HepG2 (cell line): ENCODE data around the gene TAF8. TPM values are rescaled to one million over a fixed set of nuclear protein-coding genes. Genes with fewer than 3 reads are reported as not detected.

Experiments
- EEA1 ChIP-seq: sonication (generic); formaldehyde crosslinking; IDR thresholded peaks from 2 replicates; pipeline ENCODE4 v1.5.1; 2020; ENCODE audit warnings: mild to moderate bottlenecking, missing genetic modification reagents, borderline replicate concordance
- MATR3 ChIP-seq: sonication (generic); formaldehyde crosslinking; IDR thresholded peaks from 2 replicates; pipeline ENCODE4 v1.4.0; 2020; ENCODE audit warnings: missing genetic modification reagents
- SRF ChIP-seq: IDR thresholded peaks from 2 replicates; pipeline ENCODE4 v1.6.1; 2011; ENCODE audit warnings: mild to moderate bottlenecking, low read depth, low read length, moderate library complexity
- STAG1 ChIP-seq: sonication (generic); formaldehyde crosslinking; IDR thresholded peaks from 2 replicates; pipeline ENCODE4 v1.4.0; 2020; ENCODE audit warnings: missing genetic modification reagents
- TARDBP ChIP-seq: sonication (generic); formaldehyde crosslinking; IDR thresholded peaks from 2 replicates; pipeline ENCODE4 v1.8.0; 2022; ENCODE audit warnings: mild to moderate bottlenecking, missing genetic modification reagents
- XRCC5 ChIP-seq: fragments of 200-400 bp; formaldehyde crosslinking; optimal IDR thresholded peaks from 2 replicates; pipeline ENCODE3; 2017; ENCODE audit warnings: mild to moderate bottlenecking, low read length
- ZNF512B ChIP-seq: sonication (generic); formaldehyde crosslinking; IDR thresholded peaks from 2 replicates; pipeline ENCODE4 v1.5.1; 2020; ENCODE audit warnings: missing genetic modification reagents, mild to moderate bottlenecking, borderline replicate concordance
- polyA plus RNA-seq, 8 experiments: library from polyadenylated mRNA; depleted of rRNA in 3 of 8; stranded (reverse) in 7 of 8; unstranded in 1 of 8; fragments of >200 nt; fragmentation: Illumina TruSeq in 4 of 8; extraction: Trizol in 4 of 8; gene quantifications; 2 replicates each; pipeline versions ENCODE4 v1.2.1 to v1.2.3, GENCODE V29; 2011 to 2016; ENCODE audit warnings: low read depth in 4 of 8, missing spikeins in 1 of 8, mixed read lengths in 1 of 8; ENCODE audit not compliant: insufficient read depth in 1 of 8
- total RNA-seq, 5 experiments: library from RNA; depleted of rRNA; stranded (reverse); fragments of >200 nt; fragmentation: Illumina TruSeq; extraction: Trizol; gene quantifications; 2 replicates each; pipeline ENCODE4 v1.2.3, GENCODE V29; 2016; ENCODE audit warnings: low read depth in 1 of 5
- TF ChIP-seq, protein P1 (sequence below): sonication (generic); formaldehyde crosslinking; IDR thresholded peaks from 2 replicates; pipeline ENCODE4; 2020; ENCODE audit warnings: missing genetic modification reagents, mild to moderate bottlenecking, borderline replicate concordance
- TF ChIP-seq, protein P2 (sequence below): sonication (generic); formaldehyde crosslinking; IDR thresholded peaks from 2 replicates; pipeline ENCODE4 v1.8.0; 2022; ENCODE audit warnings: missing genetic modification reagents, low read depth, mild to moderate bottlenecking, borderline replicate concordance
- TF ChIP-seq, protein P3 (sequence below), 2 experiments: fragments of 450-650 bp in 1 of 2; sonication (generic) in 1 of 2; formaldehyde crosslinking in 1 of 2; IDR thresholded peaks; 2 replicates each; pipeline versions ENCODE4 v1.6.1 to v1.8.0; 2016 to 2022; ENCODE audit warnings: antibody characterized with exemption in 1 of 2, mild to moderate bottlenecking in 1 of 2, missing genetic modification reagents in 1 of 2

Gene TAF8
- total and polyA plus RNA-seq, 2 of the 13 experiments (the other 11 are each of a cell fraction or from before 2014, with no cell fraction given): 25.2 to 25.8 TPM

DNA sequence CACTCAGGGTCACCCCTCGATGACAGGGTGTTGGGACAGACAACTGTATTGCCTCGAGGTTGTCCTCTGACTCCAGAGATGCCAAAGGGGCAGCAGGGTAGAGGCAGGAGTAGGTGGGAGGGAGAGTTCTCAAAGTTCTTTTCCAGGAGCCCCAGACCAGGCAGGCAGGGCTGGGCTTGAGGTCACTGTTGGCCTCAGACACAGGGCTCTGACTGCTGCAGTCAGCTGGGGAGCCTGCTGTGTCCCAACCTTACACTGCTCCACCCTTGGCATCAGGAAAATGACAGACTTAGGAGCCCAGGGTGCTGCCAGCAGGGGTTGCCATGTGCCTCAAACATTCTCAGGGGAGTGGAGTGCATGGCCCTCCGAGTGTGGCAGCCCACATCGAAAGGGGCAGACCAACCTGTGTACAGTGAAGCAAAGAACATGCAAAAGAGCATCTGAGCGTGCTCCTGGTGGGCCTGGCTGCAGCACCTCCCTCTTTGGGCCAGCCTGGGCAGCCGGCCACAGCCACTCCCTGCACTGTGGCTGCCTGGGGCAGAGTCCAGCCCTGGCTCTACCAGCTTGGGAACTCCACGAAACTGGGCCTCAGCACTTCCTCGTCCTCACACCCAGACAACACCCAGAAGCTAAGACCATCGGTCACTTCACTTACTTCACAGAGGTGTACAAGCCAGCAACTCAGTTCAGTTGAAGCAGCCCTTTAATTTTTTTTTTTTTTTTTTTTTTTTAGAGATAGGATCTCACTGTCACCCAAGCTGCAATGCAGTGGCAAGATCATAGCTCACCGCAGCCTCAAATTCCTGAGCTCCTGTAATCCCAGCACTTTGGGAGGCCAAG is 68.1 kb downstream of the TAF8 start (continued):
- TF ChIP-seq, protein P1, sequence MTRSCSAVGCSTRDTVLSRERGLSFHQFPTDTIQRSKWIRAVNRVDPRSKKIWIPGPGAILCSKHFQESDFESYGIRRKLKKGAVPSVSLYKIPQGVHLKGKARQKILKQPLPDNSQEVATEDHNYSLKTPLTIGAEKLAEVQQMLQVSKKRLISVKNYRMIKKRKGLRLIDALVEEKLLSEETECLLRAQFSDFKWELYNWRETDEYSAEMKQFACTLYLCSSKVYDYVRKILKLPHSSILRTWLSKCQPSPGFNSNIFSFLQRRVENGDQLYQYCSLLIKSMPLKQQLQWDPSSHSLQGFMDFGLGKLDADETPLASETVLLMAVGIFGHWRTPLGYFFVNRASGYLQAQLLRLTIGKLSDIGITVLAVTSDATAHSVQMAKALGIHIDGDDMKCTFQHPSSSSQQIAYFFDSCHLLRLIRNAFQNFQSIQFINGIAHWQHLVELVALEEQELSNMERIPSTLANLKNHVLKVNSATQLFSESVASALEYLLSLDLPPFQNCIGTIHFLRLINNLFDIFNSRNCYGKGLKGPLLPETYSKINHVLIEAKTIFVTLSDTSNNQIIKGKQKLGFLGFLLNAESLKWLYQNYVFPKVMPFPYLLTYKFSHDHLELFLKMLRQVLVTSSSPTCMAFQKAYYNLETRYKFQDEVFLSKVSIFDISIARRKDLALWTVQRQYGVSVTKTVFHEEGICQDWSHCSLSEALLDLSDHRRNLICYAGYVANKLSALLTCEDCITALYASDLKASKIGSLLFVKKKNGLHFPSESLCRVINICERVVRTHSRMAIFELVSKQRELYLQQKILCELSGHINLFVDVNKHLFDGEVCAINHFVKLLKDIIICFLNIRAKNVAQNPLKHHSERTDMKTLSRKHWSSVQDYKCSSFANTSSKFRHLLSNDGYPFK (CRISPR knock-in tag): peak; percentile 64; the same call in 1 of the 2 replicates
- TF ChIP-seq XRCC5 (peak; percentile 87), EEA1 (CRISPR knock-in tag) (0 out of 2 replicates have a peak, but pooled peaks have one; percentile 48), ZNF512B (peak; percentile 28; the same call in 1 of the 2 replicates), TARDBP (peak; percentile 58; the same call in 1 of the 2 replicates), STAG1 (CRISPR knock-in tag) (0 out of 2 replicates have a peak, but pooled peaks have one; percentile 15), MATR3 (CRISPR knock-in tag) (no peak), SRF (no peak)
- TF ChIP-seq, protein P2, sequence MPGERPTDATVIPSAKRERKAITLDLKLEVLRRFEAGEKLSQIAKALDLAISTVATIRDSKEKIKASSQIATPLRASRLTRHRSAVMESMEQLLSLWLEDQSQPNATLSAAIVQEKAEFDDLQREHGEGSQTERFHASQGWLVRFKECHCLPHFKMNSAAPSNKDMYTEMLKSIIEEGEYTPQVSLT (CRISPR knock-in tag): no peak
- TF ChIP-seq, protein P3, sequence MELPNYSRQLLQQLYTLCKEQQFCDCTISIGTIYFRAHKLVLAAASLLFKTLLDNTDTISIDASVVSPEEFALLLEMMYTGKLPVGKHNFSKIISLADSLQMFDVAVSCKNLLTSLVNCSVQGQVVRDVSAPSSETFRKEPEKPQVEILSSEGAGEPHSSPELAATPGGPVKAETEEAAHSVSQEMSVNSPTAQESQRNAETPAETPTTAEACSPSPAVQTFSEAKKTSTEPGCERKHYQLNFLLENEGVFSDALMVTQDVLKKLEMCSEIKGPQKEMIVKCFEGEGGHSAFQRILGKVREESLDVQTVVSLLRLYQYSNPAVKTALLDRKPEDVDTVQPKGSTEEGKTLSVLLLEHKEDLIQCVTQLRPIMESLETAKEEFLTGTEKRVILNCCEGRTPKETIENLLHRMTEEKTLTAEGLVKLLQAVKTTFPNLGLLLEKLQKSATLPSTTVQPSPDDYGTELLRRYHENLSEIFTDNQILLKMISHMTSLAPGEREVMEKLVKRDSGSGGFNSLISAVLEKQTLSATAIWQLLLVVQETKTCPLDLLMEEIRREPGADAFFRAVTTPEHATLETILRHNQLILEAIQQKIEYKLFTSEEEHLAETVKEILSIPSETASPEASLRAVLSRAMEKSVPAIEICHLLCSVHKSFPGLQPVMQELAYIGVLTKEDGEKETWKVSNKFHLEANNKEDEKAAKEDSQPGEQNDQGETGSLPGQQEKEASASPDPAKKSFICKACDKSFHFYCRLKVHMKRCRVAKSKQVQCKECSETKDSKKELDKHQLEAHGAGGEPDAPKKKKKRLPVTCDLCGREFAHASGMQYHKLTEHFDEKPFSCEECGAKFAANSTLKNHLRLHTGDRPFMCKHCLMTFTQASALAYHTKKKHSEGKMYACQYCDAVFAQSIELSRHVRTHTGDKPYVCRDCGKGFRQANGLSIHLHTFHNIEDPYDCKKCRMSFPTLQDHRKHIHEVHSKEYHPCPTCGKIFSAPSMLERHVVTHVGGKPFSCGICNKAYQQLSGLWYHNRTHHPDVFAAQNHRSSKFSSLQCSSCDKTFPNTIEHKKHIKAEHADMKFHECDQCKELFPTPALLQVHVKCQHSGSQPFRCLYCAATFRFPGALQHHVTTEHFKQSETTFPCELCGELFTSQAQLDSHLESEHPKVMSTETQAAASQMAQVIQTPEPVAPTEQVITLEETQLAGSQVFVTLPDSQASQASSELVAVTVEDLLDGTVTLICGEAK (IDR thresholded peaks at IDR 0.05): no peak
- TF ChIP-seq, protein P3 (CRISPR knock-in tag; IDR thresholded peaks at IDR 0.05): peak; percentile 8; the same call in 1 of the 2 replicates
